GM21381 (cell line): ENCODE results near the gene PPARA.
"Not testable (repeated sequence)": the region's sequence is repeated elsewhere in the genome, so short reads cannot be mapped to it uniquely, and the experiment has no call there.

ENCODE experiments used
- ATAC-seq: cut with Tn5 transposase; IDR thresholded peaks from one replicate; pipeline ENCODE4 v1.9.1; 2021; ENCODE audit warnings: mild to moderate bottlenecking, moderate library complexity; ENCODE audit not compliant: unreplicated experiment

PPARA gene

DNA sequence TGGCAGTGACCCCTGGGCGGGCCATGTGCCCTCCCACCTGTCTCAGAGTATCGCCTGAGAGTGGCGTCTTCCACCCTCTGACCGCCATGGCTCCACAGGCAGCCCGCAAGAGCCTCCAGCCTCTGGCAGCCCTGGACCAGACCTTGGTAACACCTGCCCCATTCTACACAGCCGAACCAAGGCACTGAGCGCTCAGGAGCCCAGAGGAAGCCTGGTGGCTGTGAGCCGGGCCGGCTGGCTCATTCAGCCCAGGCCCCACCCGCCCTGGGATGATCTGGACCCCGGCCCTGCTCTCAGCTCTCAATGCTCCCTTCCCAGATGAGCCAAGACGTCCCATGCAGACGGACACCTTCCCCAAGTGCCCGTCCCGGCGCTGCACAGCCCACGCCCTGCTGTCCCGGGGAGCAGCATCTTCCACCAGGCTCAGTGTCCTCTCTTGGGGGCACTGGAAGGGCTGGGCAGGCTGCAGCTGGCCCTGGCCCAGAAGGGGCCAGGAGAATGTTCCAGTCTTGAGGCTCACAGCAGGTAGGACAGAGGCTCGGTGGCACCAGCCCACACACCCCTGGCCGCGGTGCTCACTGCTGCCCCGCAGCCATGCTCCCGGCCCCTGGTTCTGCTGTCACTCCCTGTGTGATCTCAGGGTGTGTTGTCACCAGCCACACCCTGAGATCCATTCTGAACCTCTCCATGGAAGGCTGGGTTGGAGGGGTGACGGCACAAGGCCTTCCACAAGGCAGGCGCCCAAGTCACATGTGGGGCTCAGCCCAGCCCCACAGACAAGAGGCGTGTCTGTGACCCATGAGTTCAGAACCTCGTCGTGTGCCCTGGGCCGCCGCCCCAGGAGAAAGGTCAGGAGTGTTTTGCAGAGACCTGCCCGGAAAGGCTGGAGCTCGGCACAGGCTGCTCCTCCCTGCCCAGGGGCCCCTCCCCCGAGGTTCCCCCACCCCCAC is 24.2 kb upstream of the PPARA start:
- no peak for ATAC-seq

DNA sequence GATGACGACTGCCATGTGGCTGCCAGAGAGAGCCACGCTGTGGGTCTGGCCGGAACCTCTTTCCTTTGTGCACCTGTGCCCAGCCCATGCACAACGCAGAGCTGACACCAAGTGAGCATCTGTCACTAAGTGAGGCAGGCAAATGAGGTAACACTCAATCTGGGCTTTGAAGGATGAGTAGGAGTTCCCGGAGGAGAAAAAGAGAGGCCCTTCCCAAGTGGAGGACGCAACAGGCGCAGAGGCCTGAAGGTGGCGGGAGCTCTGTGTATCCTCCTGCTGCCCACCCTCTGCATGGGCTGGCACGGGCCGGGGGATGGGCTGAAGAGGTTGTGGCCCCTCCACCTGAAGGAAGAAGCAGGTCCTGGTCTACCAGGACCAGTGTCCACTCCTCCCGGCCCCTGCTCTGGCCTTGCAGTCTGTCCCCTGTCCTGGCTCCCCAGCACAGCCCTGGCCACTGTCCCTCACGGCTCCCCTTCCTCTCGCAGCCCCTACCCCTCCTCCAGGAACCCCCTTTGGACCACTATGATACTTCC is 23.4 kb upstream of the PPARA start:
- no peak for ATAC-seq

DNA sequence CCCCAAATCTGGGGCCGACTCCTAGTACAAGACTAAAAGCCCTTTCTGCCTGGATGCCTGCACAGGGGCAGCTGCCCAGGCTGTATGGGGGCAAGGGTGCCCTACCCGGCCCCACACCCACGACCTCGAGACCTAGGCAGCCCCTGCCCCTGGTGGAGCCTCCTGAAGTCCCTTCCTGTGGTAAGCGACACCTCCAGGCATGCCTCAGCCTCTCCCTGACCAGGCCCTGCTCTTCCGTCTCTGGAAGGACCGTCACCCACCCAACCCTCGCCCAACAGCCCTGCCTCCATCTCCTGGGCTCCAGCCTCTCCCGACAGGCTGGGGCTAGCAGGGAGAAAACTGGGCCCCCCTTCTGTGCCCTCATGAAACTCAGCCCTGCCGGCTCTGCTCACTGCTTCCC is 22.8 kb upstream of the PPARA start:
- ATAC-seq = no peak

DNA sequence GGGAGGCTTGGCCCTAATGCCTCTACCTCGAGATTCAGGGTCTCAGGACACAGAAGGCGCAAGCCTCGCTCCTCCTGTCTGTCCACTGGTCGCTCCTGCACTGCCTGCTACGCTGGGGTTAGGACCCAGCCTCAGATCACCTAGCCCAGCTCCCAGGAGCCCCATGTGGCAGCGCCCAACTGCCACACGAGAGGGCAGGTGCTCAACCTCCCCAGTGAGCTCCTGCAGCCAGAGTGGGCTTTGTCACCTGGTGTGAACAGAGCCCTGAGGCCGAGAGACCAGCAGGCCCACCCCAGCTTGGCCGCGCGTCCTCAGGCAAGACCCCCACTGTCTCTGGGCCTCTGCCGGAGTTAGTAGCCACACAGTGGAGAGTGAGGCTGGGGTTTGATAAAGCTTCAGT is 21.7 kb upstream of the PPARA start:
- no peak for ATAC-seq

DNA sequence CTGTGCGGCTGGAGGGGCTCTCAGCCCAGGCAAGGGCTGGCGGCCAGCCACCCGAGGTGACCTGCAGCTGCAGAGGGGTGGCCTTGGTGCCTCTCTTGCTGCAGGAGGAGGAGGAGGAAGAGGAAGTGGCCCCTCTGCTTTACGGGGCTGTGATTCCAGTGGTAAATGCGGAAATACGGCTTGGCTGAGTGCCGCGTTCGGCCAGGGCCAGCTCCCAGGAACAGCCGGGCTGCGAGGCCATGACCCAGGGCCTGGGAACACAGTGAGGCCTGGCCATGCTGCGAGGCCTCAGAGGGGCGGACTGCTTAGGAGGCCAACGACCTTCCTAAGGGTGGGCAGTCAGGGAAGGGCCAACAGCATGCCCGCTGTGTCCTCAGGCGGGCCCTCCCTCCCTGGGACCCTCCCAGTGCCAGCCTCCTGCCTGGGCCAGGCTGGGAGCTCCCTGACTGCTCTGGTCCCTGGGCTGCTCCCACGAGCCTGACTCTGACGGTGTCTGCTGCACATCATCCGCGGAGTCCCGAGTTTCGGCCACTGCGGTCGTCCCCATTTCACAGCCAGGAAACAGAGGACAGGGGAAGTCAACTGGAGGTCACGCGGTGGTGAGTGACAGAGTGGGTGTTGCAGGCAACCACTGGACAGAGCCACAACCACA is 20.8 kb upstream of the PPARA start:
- ATAC-seq = no peak

DNA sequence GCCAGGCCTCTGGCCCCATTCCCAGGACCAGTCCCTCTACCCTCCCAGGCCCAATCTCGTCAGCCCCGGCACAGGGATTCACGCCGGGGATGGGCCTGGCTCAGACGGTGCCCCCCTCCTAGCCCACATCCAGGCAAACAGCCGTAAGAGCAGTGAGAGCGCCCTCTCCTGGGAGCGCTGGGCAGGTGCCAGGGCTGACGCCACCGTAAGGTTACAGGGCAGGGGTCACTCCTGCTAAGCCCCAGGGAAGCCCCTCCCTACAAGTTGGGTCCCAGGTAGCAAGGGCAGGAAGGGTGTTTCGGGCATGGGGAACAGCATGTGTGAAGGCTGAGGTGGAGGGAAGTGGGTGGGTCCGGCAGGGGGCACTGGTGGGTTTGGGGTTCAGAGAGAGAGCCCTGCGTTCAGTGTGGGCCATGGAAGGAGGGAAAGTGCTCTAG is 19.2 kb upstream of the PPARA start:
- no peak for ATAC-seq

DNA sequence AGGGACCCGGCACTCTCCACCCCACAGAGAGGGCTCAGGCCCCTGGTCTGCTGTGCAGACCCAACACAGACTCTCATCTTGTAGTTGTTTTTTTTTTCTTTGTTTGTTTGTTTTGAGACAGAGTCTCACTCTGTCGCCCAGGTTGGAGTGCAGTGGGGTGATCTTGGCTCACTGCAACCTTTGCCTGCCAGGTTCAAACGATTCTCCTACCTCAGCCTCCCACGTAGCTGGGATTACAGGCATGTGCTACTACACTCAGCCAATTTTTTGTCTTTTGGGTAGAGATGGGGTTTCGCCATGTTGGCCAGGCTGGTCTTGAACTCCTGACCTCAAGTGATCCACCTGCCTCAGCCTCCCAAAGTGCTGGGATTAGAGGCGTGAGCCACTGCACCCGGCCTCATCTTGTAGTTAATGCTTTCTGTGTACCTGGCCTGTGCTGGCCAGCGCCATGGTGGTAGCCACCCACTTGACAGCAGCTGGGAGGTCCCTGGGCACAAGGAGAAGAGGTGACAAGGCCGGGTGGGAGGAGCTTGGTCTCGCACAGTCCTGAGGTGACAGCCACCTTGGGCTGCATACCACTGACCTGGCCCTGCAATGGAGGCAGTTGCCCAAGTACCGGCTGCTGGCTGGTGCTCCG is 18.0 kb upstream of the PPARA start:
- ATAC-seq = not testable (repeated sequence)

DNA sequence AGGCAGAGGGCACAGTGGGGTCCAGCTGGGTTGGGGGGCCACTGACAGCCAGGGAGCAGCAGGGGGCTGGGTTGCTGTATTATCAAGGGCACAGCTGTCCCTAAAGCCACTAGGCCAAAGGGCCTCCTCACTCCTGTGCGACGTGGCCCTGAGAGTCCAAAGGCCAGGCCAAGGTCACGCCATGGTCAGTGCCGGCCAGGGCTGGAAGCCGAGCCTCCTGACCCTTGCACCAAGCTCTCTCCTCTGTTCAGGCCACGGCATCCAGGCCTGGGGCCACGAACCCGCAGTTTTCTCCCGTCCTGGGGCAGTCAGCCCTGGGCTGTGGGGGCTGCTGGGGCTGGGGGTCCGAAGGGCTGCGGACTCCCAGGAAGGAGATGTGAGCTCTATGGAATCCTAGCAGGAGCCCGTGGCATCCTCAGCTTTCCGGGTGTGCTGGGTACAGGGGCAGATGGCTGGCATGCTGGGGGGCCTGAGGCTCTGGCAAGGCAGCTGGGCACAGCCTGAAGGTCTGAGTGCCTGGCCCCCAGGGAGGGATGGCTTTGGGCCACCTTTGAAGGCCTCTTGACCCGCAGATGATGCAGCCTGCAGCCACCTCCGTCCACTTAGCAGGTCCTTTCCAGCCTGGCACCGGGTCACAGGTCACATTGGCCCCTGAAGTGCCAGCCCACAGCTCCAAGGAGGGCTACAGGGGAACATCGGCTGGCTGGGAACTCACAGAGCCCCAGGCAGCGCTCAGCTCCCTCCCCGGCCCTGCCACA is 17.3 kb upstream of the PPARA start:
- ATAC-seq = no peak

DNA sequence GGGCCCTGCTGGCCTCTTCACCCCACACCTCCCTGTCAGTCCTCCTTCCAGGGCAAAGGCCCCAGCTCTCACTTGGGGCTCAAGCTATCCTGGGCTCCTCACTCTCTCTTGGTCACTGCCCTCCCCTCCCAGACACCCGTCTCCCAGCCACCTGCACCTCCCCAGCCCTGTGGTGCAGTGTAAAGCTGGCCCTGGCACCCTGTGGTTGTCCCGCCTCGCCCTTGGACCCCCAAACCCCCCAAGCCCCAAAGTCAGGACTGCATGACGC is 16.8 kb upstream of the PPARA start:
- ATAC-seq = no peak

DNA sequence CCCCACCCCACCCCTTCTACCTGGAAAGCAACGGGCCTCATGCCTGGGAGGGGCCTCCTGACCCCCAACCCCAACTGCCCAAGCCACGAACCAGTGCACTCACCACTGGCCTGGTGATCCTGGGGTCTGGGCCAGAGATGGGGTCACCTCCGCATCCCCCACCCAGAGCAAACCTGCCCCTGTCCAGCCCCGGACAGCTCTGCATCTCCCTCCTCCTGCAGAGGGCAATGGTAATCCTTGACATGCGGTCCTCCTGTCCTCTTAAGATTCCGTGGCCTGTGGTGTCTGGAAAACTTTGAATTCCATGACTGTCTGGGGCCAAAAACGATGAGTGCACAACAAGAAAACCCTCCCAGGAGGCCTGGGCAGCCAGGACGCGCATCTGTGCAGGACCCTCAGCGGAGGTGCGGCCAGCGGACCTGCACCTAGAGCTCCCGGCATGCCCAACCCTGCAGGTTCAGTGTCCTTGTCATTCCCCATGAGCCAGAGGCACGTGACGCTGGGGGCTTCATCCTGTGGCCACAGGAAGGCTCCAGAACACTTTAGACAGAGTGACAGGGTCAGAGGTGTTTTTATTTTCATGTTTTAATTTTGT is 16.1 kb upstream of the PPARA start:
- ATAC-seq = no peak

DNA sequence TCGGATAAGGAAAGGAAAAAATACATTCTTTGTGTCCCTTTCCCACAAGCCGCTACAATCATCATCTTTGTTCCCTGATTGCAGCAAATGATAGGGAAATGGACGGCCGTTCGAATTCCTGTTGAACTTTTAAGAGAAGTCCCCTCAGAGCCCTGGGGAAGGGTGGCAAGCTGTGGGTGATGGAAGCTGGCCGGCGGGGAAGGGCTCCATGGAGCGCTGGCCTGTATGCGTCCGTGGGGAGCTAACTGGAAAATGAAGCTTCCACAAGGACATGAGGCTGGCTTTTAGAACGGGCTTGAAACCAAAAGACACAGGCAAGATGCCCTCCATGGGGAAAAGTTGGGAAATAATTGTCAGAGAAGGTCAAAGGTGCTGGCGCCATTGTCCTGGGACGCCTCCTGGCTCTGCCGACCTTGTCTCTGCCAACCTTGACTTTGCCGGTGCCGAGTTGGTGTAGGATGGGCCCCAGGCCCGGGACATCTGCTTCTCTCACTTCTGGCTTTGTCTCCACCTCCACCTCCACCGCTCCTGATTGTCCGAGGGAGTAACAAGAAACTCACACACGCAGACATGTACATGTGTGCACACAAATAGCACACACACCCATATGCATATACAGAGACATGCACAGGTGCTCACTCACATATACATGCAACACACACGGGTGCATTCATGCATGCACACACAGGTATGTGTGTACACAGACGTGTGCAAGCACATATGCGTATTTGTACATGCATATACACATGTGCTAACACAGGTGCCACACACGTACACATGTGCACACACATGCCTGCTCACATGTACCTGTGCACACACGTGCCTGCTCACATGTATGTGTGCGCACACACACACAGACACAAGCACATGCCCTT is 14.5 kb upstream of the PPARA start:
- no peak for ATAC-seq

DNA sequence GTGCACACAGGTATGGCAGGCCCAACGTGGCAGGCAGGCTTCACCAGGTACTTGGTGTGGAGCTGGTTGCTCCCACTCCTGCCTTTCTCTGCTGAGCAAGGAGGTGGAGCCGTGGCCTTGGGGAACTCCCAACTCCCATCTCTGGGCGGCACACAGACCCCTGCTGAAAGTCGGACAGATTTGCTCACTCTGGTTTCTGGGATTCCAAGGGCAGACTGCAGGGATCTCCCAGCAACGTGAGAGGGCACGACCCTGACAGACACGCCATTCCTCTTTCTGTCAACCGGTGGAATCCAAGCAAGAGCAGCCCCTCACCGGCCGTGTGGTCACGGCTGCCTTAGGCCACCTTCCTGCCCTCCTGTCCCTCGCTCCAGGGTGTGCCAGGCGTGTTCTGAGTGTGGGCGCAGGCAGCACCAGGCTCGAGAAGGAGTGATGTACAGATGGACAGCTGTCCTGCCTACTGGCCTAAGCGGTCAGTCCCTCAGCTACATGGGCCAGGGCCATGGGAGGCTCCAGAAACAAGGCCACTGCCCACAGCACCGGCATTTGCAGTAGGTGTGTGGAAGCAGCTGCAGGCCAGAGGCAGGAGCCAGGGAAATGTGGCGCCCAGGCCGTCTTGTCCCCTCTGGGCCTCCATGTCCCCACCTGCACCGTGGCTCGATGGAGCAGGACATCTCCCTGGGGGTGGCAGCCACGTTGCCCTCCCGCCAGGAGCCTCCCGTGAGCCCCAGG is 13.7 kb upstream of the PPARA start:
- ATAC-seq = no peak

DNA sequence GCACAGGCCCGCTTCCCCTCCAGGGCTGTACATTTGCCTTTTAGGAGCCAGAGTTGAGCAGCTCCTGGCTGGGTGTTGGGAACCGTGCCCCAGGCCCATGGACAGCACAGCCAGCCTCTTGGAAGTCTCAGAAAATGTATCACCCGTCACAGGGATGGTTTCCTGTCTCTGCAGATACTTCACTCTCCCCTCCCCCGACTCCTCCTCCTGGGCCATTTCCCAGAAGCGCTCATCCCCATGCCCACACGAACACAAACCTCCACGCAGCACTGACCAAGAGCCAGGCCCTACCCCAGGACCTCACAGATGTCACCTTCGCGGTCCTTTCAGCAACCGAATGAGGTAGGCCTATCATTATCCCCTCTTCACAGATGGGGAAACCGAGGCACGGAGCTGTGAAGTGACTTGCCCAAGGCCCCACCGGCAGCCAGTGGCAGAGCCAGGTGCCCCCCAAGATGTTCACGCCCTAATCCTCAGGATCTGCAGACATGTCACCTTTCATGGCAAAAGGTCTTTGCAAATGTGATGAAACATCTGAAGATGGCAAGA is 13.0 kb upstream of the PPARA start:
- ATAC-seq = no peak

DNA sequence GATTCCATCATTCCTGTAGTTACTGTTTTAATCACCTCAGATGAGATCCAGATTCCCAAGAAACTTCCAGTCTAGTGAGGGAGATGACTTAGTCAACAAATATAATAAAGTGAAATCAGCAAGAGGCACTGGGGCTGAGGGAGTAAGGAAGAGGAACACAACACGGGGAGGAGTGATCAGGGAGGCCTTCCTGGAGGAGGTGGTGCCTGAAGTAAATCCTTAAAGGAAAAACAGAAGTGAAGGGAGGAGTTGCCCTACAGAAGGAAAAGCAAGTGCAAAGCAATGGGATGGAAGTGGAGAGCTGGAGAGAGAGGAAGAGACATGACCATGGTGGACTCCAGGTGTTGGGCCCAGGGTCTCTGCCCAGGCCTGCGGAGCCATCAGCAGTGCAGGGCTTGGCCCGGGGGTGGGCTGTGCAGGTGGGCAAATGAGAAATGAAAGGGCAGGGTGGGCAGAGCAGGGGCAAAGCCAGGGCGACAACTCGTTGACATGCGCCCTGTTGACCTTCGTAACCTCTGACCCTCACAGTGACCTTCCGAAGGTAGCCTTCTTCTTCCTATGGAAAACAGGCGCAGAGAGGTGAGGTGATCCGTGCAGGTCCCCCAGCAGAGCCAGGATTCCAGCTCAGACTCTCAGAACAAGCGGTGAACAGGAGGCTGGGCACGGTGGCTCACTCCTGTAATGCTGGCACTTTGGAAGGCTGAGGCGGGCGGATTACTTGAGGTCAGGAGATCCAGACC is 12.1 kb upstream of the PPARA start:
- no peak for ATAC-seq

DNA sequence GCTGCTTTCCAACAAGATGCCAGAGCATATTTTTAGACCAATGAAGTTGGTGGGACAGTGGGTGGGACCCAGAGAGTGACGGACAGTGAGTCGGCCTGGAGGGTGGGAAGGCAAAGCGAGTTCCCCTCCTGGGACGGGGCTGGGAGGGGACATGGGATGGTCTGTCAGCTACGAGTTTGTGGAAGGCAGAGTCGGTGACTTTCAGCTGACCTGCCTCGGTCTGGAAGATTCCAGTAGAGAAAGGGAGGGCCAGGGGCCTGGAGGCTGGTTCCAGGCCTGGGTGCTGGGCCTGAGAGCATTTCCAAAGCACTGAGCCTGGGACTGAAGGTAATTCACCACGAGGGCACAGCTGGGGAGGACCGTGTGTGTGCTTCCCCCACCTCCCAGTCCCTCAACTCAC is 10.9 kb upstream of the PPARA start:
- ATAC-seq = not testable (repeated sequence)

DNA sequence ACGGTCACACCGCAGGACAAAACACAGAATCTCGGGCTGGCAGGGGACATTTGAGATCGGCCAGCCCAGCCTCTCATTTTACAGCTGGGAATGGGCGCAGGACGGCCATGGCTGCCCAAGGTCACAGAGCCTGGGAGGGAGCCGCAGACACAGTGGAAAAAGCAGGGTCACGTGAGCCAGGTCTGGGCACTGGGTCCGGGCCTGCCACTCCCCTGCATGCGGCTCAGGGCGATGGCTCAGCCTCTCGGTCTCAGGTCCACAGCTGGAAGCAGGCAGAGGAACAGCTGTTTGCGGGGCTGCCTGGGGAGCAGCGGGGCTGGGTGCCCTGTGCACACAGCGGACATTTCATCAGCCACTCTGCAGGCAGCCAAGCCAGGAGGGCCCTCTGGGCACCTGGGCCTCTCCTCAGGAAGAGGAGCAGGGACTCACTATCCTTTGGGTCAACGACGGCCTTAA is 10.4 kb upstream of the PPARA start:
- ATAC-seq = no peak

DNA sequence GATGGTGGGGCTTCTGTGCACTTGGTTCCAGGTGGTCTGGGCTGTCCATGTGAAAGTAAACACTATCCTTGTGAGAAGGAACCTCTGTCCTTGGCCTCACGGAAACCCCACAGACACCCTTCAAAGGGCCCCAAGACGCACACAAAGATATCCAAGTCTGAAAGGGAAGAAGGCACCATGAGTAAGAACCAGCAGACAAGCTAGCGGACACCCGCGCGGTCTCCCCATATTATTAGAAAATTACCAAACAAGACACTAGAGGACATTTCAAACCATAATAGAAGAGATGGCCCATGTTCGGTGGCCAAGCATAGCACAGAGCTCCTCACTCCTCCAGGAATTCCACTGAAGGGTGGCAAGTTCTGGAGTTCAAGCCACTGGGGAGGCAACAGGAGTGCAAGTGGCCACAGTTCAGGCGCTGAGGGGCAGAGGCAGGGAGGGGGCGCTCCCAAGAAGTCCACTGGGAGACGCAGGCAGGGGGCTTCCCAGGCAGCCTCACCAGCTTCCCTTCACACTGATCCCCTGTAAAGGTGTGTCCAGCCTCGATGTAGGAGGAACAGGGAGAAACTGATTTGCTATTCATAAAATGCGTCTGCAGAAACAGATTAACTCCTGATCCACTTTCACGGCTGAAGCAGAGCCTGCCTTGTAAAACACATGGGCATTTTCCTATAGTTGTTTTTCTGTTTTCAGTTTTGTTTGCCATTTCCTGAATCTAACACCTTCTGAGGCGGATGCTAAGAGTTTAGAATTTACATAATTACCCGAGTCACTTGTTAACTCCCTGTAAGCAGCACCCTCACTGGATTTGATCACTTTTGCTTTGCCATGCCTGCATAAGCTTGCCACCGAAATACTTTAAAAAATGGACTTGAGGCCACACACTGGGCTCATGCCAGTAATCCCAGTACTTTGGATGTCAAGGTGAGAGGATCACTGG is 9.1 kb upstream of the PPARA start:
- ATAC-seq = no peak
